ENCODE results near the gene PAQR4.
"Not testable (repeated sequence)": the region's sequence is repeated elsewhere in the genome, so short reads cannot be mapped to it uniquely, and the experiment has no call there.

Gene PAQR4

DNA sequence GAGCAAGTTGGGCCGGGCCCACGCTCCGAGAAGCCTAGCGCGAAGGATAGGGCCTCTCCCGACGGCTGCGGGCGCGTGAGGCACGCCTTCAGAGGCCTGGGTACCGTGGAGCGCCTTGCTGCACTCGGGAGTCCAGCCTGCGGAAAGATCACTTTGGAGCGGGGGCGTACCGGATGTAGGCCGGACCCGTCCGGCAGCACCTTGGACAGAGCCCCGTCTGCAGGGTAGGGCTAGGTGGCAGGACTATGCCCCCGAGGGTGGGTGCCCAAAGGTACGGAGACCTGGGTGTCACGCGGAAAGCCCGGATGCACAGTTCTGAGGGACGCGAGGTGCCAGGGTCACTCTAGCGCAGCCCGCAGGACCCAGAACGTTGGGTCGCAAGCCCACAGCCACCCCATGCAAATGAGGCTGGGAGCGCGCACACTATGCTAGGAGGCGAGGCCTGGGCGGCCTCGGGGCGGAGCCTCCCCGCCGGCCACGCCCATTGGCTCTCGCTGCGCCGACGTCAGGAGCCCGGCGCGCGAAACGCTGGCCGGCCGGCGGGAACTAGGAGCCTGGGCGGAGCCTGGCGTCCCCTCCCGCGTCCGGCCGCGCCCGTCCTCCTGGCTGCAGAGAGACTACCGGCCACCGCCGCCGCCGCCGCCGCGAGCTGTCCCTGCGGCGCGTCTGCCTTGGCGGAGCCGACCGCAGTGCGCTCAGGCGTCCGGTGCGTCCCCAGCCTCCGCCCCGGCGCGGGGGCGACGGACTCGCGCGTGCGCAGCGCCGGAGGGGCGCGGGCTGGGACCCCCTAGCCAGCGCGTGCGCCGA, at the start of gene PAQR4:
TSS of gene PAQR4 (plus strand) at position 611 of the 807 bp plus-strand sequence. CDS start 327 bp downstream, outside the sequence.
- peak within 1 kb of the TSS; percentile 91 for H3K27ac ChIP-seq
- no peaks in the 10 kb centered on the region for H3K9me3 ChIP-seq
- peak within 1 kb of the TSS; percentile 92 for H3K9ac ChIP-seq
- H3K36me3 ChIP-seq, result peaks cover 23% of the 10 kb centered on the region; the same call in 1 of the 2 replicates
- peaks cover 77% of the 10 kb centered on the region for H4K20me1 ChIP-seq
- peak within 1 kb of the TSS; percentile 97 for H3K4me2 ChIP-seq
- peaks cover 5% of the 10 kb centered on the region; the same call in 1 of the 2 replicates for H3K27me3 ChIP-seq
- TF ChIP-seq Cebpa-rat (IDR thresholded peaks at IDR 0.05), result no peak
- peaks cover 68% of the 10 kb centered on the region for H3K4me1 ChIP-seq
- H3K4me3 ChIP-seq, result peak within 1 kb of the TSS; percentile 93

GRCh38 chr16:2919511-2920255, 49.5 kb upstream of the PAQR4 start:
- peaks cover 5% of the 10 kb centered on the region; the same call in 1 of the 2 replicates for H4K20me1 ChIP-seq

GRCh38 chr16:2923481-2923880, 45.7 kb upstream of the PAQR4 start:
- no peak overlapping the region for H3K9ac ChIP-seq
- no peak for TF ChIP-seq Cebpa-rat (IDR thresholded peaks at IDR 0.05)
- H3K9me3 ChIP-seq, result no peaks in the 10 kb centered on the region
- no peaks in the 10 kb centered on the region for H3K27me3 ChIP-seq
- peaks cover 53% of the 10 kb centered on the region for H3K36me3 ChIP-seq
- H4K20me1 ChIP-seq, result peaks cover 5% of the 10 kb centered on the region; the same call in 1 of the 2 replicates
- H3K4me1 ChIP-seq, result peaks cover 38% of the 10 kb centered on the region
- no peak overlapping the region for H3K4me2 ChIP-seq
- H3K27ac ChIP-seq, result no peak overlapping the region
- no peak overlapping the region for H3K4me3 ChIP-seq

More at GRCh38 chr16:2919511-2920255, 49.5 kb upstream of the PAQR4 start:
- H3K27me3 ChIP-seq, result no peaks in the 10 kb centered on the region
- no peak for TF ChIP-seq Cebpa-rat (IDR thresholded peaks at IDR 0.05)
- no peak overlapping the region for H3K4me3 ChIP-seq
- H3K9me3 ChIP-seq, result no peaks in the 10 kb centered on the region
- H3K9ac ChIP-seq, result no peak overlapping the region
- peaks cover 78% of the 10 kb centered on the region for H3K36me3 ChIP-seq
- H3K4me1 ChIP-seq, result peaks cover 20% of the 10 kb centered on the region
- H3K4me2 ChIP-seq, result peak overlapping the region; percentile 18; the same call in 1 of the 2 replicates
- H3K27ac ChIP-seq, result no peak overlapping the region

GRCh38 chr16:2924901-2925755, 44.0 kb upstream of the PAQR4 start:
- Histone ChIP-seq H3K4me3 (no peak overlapping the region), H3K27ac (no peak overlapping the region), H3K4me1 (peaks cover 28% of the 10 kb centered on the region)

GRCh38 chr16:2925951-2926649, 43.0 kb upstream of the PAQR4 start:
- TF ChIP-seq Cebpa-rat (IDR thresholded peaks at IDR 0.05), result no peak

More at GRCh38 chr16:2924901-2925755, 44.0 kb upstream of the PAQR4 start:
- Histone ChIP-seq H4K20me1 (peaks cover 2% of the 10 kb centered on the region; the same call in 1 of the 2 replicates), H3K9me3 (no peaks in the 10 kb centered on the region), H3K27me3 (no peaks in the 10 kb centered on the region), H3K36me3 (peaks cover 59% of the 10 kb centered on the region), H3K9ac (no peak overlapping the region), H3K4me2 (no peak overlapping the region)
- TF ChIP-seq Cebpa-rat (IDR thresholded peaks at IDR 0.05), result no peak

DNA sequence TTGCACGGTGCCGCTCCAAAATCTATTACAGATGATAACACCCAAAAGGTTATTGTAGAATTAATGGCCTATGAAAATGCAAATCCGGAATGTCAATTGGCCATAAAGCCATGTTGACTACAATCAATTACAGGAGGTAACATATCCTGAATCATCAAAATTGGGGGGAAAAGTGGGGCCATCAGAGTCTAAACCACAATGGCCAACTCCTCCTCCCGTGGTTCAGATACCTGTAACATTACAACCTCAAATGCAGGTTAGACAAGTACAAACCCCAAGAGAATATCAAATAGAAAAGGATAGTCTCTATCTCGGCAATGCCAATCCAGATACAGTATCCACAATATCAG, 42.5 kb upstream of the PAQR4 start:
- H3K4me2 ChIP-seq, result peak overlapping the region; percentile 60
- H3K36me3 ChIP-seq, result peaks cover 60% of the 10 kb centered on the region
- H4K20me1 ChIP-seq, result no peaks in the 10 kb centered on the region; the same call in 1 of the 2 replicates
- H3K9me3 ChIP-seq, result no peaks in the 10 kb centered on the region
- H3K4me3 ChIP-seq, result no peak overlapping the region
- H3K27ac ChIP-seq, result no peak overlapping the region
- no peaks in the 10 kb centered on the region for H3K27me3 ChIP-seq
- H3K9ac ChIP-seq, result no peak overlapping the region
- no peak for TF ChIP-seq Cebpa-rat (IDR thresholded peaks at IDR 0.05)
- H3K4me1 ChIP-seq, result peaks cover 26% of the 10 kb centered on the region

More at GRCh38 chr16:2925951-2926649, 43.0 kb upstream of the PAQR4 start:
- H3K4me1 ChIP-seq, result peaks cover 26% of the 10 kb centered on the region
- H3K9ac ChIP-seq, result no peak overlapping the region
- H3K27ac ChIP-seq, result no peak overlapping the region
- H3K36me3 ChIP-seq, result peaks cover 60% of the 10 kb centered on the region
- no peaks in the 10 kb centered on the region; the same call in 1 of the 2 replicates for H4K20me1 ChIP-seq
- H3K9me3 ChIP-seq, result no peaks in the 10 kb centered on the region
- H3K27me3 ChIP-seq, result no peaks in the 10 kb centered on the region
- no peak overlapping the region for H3K4me3 ChIP-seq
- peak overlapping the region; percentile 60; the same call in 1 of the 2 replicates for H3K4me2 ChIP-seq

GRCh38 chr16:2927010-2927646, 42.0 kb upstream of the PAQR4 start:
- Histone ChIP-seq H3K4me3 (no peak overlapping the region), H3K4me2 (peak overlapping the region; percentile 60), H3K9me3 (no peaks in the 10 kb centered on the region), H3K36me3 (peaks cover 58% of the 10 kb centered on the region), H4K20me1 (no peaks in the 10 kb centered on the region; the same call in 1 of the 2 replicates), H3K4me1 (peaks cover 26% of the 10 kb centered on the region), H3K27ac (no peak overlapping the region), H3K27me3 (no peaks in the 10 kb centered on the region), H3K9ac (no peak overlapping the region)
- TF ChIP-seq Cebpa-rat (IDR thresholded peaks at IDR 0.05), result no peak

DNA sequence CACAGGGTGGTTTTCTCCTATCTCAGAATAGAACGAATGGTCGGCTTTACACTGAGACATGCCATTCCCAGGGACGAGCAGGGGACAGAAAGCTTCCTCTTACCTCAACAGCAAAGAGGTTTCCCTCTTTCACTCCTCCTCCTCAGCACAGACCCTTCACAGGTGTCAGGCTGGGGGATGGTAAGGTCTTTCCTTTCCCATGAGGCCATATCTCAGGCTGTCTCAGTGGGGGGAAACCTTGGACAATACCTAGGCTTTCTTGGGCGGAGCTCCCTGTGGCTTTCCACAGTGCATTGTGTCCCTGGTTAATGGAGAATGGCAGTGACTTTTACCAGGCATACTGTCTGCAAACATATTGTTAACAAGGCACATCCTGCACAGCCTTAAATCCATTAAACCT, 41.0 kb upstream of the PAQR4 start:
- not testable (repeated sequence) for H3K9ac ChIP-seq, H3K4me2 ChIP-seq, H3K9me3 ChIP-seq, H3K27ac ChIP-seq, H4K20me1 ChIP-seq, H3K4me3 ChIP-seq, H3K27me3 ChIP-seq
- Histone ChIP-seq H3K36me3 (peaks cover 61% of the 10 kb centered on the region), H3K4me1 (peaks cover 24% of the 10 kb centered on the region)

All from BLaER1 (cell line).